Hepatocyte (in vitro differentiated cells): ENCODE data around the gene DAB1.

ENCODE experiments used
- CTCF ChIP-seq: fragments of 200-600 bp; sonication (generic); IDR thresholded peaks from 2 replicates; pipeline ENCODE4 v1.5.1; 2016; ENCODE audit warnings: antibody characterized with exemption, mild to moderate bottlenecking; ENCODE audit not compliant: poor library complexity
- EZH2 ChIP-seq: fragments of 200-600 bp; sonication (generic); IDR thresholded peaks from 2 replicates; pipeline ENCODE4 v1.6.1; 2016; ENCODE audit warnings: antibody characterized with exemption, mild to moderate bottlenecking, borderline replicate concordance
- EZH2phosphoT487 ChIP-seq: fragments of 200-600 bp; sonication (generic); IDR thresholded peaks from one replicate; pipeline ENCODE4 v1.6.1; 2018; ENCODE audit warnings: antibody characterized with exemption, mild to moderate bottlenecking, low read depth, moderate library complexity; ENCODE audit not compliant: unreplicated experiment, severe bottlenecking

GRCh38 chr1:57048856-57049255 is 375.0 kb downstream of the DAB1 start:
- no peak for TF ChIP-seq CTCF
- TF ChIP-seq EZH2phosphoT487, result no peak
- TF ChIP-seq EZH2, result no peak
